Endothelial cell of umbilical vein (primary cell): ENCODE measurements around the gene ZNF79. TPM values are rescaled to one million over a fixed set of nuclear protein-coding genes. Genes with fewer than 3 reads are reported as not detected.
A peak's percentile ranks its signal among the peaks of the same experiment; 100 is the strongest.

Experiments
- BruUV-seq: library from RNA; stranded (reverse); fragments of 400-500 nt; replicated peaks from 2 replicates; lab custom pipeline; 2021; lab: Mats Ljungman, UMichigan
- CTCF ChIA-PET: fragments of 300-600, 350-600 bp; sonication (Branson Sonifier 250); formaldehyde crosslinking; loops from one replicate; lab custom pipeline; 2021; ENCODE audit warnings: antibody characterized with exemption, inconsistent platforms; lab: Charles Lee
- POLR2A ChIA-PET: fragments of 300-600, 350-600 bp; sonication (Branson Sonifier 250); formaldehyde crosslinking; loops from one replicate; lab custom pipeline; 2021; ENCODE audit warnings: antibody characterized with exemption, inconsistent platforms; lab: Charles Lee
- DNase-seq: peaks from one replicate; pipeline ENCODE4 v3.0.0-alpha.2; 2011; ENCODE audit warnings: low read depth, low spot score
- FAIRE-seq: peaks from 2 replicates; lab custom pipeline; 2011; peaks lifted over from hg19 to GRCh38; lab: Jason Lieb, UNC
- H2AFZ ChIP-seq: 2 replicates; pipeline ENCODE4 v1.6.0; 2012; ENCODE audit warnings: low read depth, low read length, control low read depth, inconsistent platforms
- H3K27ac ChIP-seq: 2 replicates; pipeline ENCODE4 v1.5.1; 2011; ENCODE audit warnings: low read depth, mild to moderate bottlenecking, control low read depth, low read length, moderate library complexity; ENCODE audit not compliant: insufficient read depth
- H3K27me3 ChIP-seq, 2 experiments: 2 replicates each; pipeline versions ENCODE4 v1.6.0 to v1.6.1; 2011; ENCODE audit warnings: low read length in 2 of 2, mixed read lengths in 1 of 2; ENCODE audit not compliant: control insufficient read depth in 2 of 2, insufficient read depth in 2 of 2
- H3K36me3 ChIP-seq, 2 experiments: 2 replicates in 1 of 2; 3 replicates in 1 of 2; pipeline ENCODE4 v1.5.1; 2011; ENCODE audit warnings: low read length in 2 of 2, mild to moderate bottlenecking in 1 of 2, moderate library complexity in 1 of 2; ENCODE audit not compliant: control insufficient read depth in 2 of 2, insufficient read depth in 2 of 2; ENCODE audit errors: extremely low read depth in 1 of 2
- H3K4me1 ChIP-seq: 3 replicates; pipeline ENCODE4 v1.5.1; 2011; ENCODE audit warnings: mild to moderate bottlenecking, low read length; ENCODE audit not compliant: control insufficient read depth, insufficient read depth; ENCODE audit errors: extremely low read depth
- H3K4me2 ChIP-seq: 2 replicates; pipeline ENCODE4 v1.6.1; 2011; ENCODE audit warnings: low read length, control low read depth, mixed read lengths; ENCODE audit not compliant: insufficient read depth
- H3K4me3 ChIP-seq, 3 experiments: fragments of 200-600 bp in 1 of 3; sonication (generic), shearing (Covaris generic) in 1 of 3; replicated peaks in 1 of 3; 2 replicates each; pipeline ENCODE4 v1.5.1; 2011 to 2016; ENCODE audit warnings: control low read depth in 3 of 3, low read length in 3 of 3, mild to moderate bottlenecking in 2 of 3, inconsistent platforms in 1 of 3, low read depth in 1 of 3, moderate library complexity in 1 of 3; ENCODE audit not compliant: insufficient read depth in 1 of 3
- H3K79me2 ChIP-seq: 2 replicates; pipeline ENCODE4 v1.6.0; 2012; ENCODE audit warnings: low read length, inconsistent platforms; ENCODE audit not compliant: control insufficient read depth, insufficient read depth
- H3K9ac ChIP-seq: replicated peaks from 2 replicates; pipeline ENCODE3; 2011; ENCODE audit warnings: low read length, control low read depth; ENCODE audit not compliant: insufficient read depth; ENCODE audit errors: extremely low read depth
- H3K9me1 ChIP-seq: replicated peaks from 3 replicates; pipeline ENCODE4 v1.6.0; 2011; ENCODE audit warnings: mild to moderate bottlenecking, low read length; ENCODE audit not compliant: control insufficient read depth, insufficient read depth; ENCODE audit errors: extremely low read depth
- H3K9me3 ChIP-seq: replicated peaks from 2 replicates; pipeline ENCODE4 v1.5.1; 2012; ENCODE audit warnings: low read length, inconsistent platforms; ENCODE audit not compliant: control insufficient read depth, insufficient read depth
- H4K20me1 ChIP-seq: replicated peaks from 2 replicates; pipeline ENCODE3; 2011; ENCODE audit warnings: mild to moderate bottlenecking, low read length; ENCODE audit not compliant: control insufficient read depth, insufficient read depth; ENCODE audit errors: extremely low read depth
- EZH2 ChIP-seq: IDR thresholded peaks from 2 replicates; pipeline ENCODE4 v1.6.1; 2012; ENCODE audit warnings: borderline replicate concordance, low read depth, mild to moderate bottlenecking, moderate library complexity, low read length, inconsistent platforms; ENCODE audit not compliant: severe bottlenecking
- FOS ChIP-seq: IDR thresholded peaks from 2 replicates; pipeline ENCODE4 v1.6.1; 2011; ENCODE audit warnings: mild to moderate bottlenecking, low read length, moderate library complexity, borderline replicate concordance; ENCODE audit not compliant: insufficient read depth
- GATA2 ChIP-seq: IDR thresholded peaks from 2 replicates; pipeline ENCODE4 v1.7.0; 2011; ENCODE audit warnings: low read depth, mild to moderate bottlenecking, moderate library complexity, mixed read lengths, low read length; ENCODE audit not compliant: insufficient read length, insufficient read depth
- JUN ChIP-seq: IDR thresholded peaks from 2 replicates; pipeline ENCODE4 v1.6.1; 2011; ENCODE audit warnings: borderline replicate concordance, low read depth; ENCODE audit not compliant: insufficient read length, insufficient read depth
- MYC ChIP-seq: IDR thresholded peaks from one replicate; pipeline ENCODE4 v1.6.1; 2011; ENCODE audit warnings: mild to moderate bottlenecking, low read depth, low read length
- POLR2A ChIP-seq: IDR thresholded peaks from 2 replicates; pipeline ENCODE4 v1.6.1; 2012; ENCODE audit warnings: low read depth, mild to moderate bottlenecking, control low read depth, low read length
- POLR2AphosphoS5 ChIP-seq: IDR thresholded peaks from 2 replicates; pipeline ENCODE4 v1.6.1; 2012; ENCODE audit warnings: low read depth, mild to moderate bottlenecking, control low read depth, low read length, moderate library complexity; ENCODE audit not compliant: insufficient read depth
- dilution Hi-C: fragments of 300-500 bp; cut with MboI; formaldehyde crosslinking; loops from one replicate; pipeline ENCODE4 v1.15.0; 2019; ENCODE audit warnings: low sequenced_read_pairs; ENCODE audit not compliant: extremely low pct_ligation_motif_present
- intact Hi-C: fragments of 100-400 bp; cut with micrococcal nuclease; formaldehyde crosslinking; loops from one replicate; pipeline ENCODE4 v1.10.0; 2022
- polyA plus RNA-seq, 4 experiments: library from polyadenylated mRNA; depleted of rRNA in 3 of 4; stranded (reverse) in 3 of 4; unstranded in 1 of 4; fragments of >200 nt; gene quantifications; 2 replicates each; pipeline versions ENCODE4 v1.2.1 to v1.2.3, GENCODE V29; 2011 to 2012; ENCODE audit warnings: missing spikeins in 1 of 4
- total RNA-seq: library from RNA; stranded (reverse); gene quantifications from 2 replicates; pipeline ENCODE4 v1.2.3, GENCODE V29; 2021
- TF ChIP-seq, protein P1 (sequence below), 2 donors: IDR thresholded peaks; 1 replicate in 1 of 2; 2 replicates in 1 of 2; pipeline ENCODE4 v1.5.1; 2011; ENCODE audit warnings: low read length in 2 of 2, mild to moderate bottlenecking in 2 of 2, moderate library complexity in 2 of 2, control low read depth in 1 of 2, inconsistent platforms in 1 of 2, low read depth in 1 of 2; ENCODE audit not compliant: insufficient read depth in 1 of 2; ENCODE audit errors: extremely low read depth in 1 of 2
- TF ChIP-seq, protein P2 (sequence below): IDR thresholded peaks from 2 replicates; pipeline ENCODE4 v1.6.1; 2011; ENCODE audit not compliant: insufficient read depth, insufficient read length

The ZNF79 gene
- total and polyA plus RNA-seq, 2 donors (not counting 3 experiments of a cell fraction or from before 2014, with no cell fraction given), result 6.3 to 10.6 TPM

GRCh38 chr9:127397646-127398274 lies 26.4 kb upstream of the ZNF79 start:
- Histone ChIP-seq H3K4me3 (peak overlapping the region; percentile 42 to 85 (median 51)), H3K9me3 (no peaks in the 10 kb centered on the region), H3K4me2 (peak overlapping the region; percentile 70), H4K20me1 (no peaks in the 10 kb centered on the region), H3K36me3 (no peaks in the 10 kb centered on the region), H3K9ac (peak overlapping the region; percentile 59), H3K4me1 (peaks cover 9% of the 10 kb centered on the region), H3K27me3 (peaks cover 2 to 4% of the 10 kb centered on the region in 2 experiments), H3K9me1 (no peaks in the 10 kb centered on the region), H3K27ac (no peak overlapping the region), H3K79me2 (no peaks in the 10 kb centered on the region), H2AFZ (peak overlapping the region; percentile 72)
- CTCF ChIA-PET, result interaction anchor here (0.7 to 3.5 kb wide), 12 partner anchors 10 to 457 kb away, joined by 3 to 19 read pairs (median 7); partner anchors contain the start of gene ZNF79
- peak; percentile 68 for DNase-seq
- intact Hi-C loops, result loop anchor here (1.0 kb wide), 3 partner anchors 27 to 457 kb away; partner anchors contain the start of gene ZNF79
- peak; percentile 80 for FAIRE-seq
- TF ChIP-seq, protein P1, sequence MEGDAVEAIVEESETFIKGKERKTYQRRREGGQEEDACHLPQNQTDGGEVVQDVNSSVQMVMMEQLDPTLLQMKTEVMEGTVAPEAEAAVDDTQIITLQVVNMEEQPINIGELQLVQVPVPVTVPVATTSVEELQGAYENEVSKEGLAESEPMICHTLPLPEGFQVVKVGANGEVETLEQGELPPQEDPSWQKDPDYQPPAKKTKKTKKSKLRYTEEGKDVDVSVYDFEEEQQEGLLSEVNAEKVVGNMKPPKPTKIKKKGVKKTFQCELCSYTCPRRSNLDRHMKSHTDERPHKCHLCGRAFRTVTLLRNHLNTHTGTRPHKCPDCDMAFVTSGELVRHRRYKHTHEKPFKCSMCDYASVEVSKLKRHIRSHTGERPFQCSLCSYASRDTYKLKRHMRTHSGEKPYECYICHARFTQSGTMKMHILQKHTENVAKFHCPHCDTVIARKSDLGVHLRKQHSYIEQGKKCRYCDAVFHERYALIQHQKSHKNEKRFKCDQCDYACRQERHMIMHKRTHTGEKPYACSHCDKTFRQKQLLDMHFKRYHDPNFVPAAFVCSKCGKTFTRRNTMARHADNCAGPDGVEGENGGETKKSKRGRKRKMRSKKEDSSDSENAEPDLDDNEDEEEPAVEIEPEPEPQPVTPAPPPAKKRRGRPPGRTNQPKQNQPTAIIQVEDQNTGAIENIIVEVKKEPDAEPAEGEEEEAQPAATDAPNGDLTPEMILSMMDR (IDR thresholded peaks at IDR 0.05; ENCODE audit: extremely low read depth in 1 of 2, insufficient read depth in 1 of 2, low read depth in 1 of 2, low read length in 2 of 2), result peak; percentile 49 to 73
- no peak for TF ChIP-seq GATA2
- no TSS peak for BruUV-seq
- POLR2A ChIA-PET, result interaction anchor here (0.6 kb wide), 1 partner anchor 1261 kb away, joined by 3 read pairs; no protein-coding TSS in a partner anchor
- dilution Hi-C loops, result no loop called here

DNA sequence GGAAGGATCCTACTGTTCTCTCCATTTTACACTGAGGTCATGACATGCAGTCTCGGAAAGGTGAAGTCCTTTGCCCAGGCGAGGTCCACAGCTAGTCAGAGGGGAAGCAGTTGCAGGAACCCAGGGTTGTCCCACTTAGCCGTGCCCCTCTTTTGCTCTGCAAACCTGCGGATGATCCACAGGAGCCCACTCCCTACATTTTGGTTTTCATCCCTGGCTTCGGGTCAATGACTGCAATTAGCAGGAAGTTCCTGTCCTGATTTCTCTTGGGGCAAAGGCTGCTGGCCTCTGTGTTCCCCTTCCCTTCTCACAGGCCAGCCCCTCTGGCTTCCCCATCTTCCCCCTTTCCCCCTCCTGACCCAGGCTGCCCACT lies 25.9 kb upstream of the ZNF79 start:
- TF ChIP-seq POLR2AphosphoS5 (no peak), GATA2 (no peak), FOS (no peak), MYC (no peak), JUN (no peak), POLR2A (no peak), EZH2 (no peak)
- TF ChIP-seq, protein P1 (IDR thresholded peaks at IDR 0.05; ENCODE audit: extremely low read depth in 1 of 2, insufficient read depth in 1 of 2, low read depth in 1 of 2, low read length in 2 of 2), result no peak
- TF ChIP-seq, protein P2, sequence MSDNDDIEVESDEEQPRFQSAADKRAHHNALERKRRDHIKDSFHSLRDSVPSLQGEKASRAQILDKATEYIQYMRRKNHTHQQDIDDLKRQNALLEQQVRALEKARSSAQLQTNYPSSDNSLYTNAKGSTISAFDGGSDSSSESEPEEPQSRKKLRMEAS, result no peak
- no peaks in the 10 kb centered on the region for H3K79me2 ChIP-seq
- H3K9me3 ChIP-seq, result no peaks in the 10 kb centered on the region
- FAIRE-seq (no peak), DNase-seq (no peak)
- no peaks in the 10 kb centered on the region for H3K9me1 ChIP-seq
- POLR2A ChIA-PET, result no interaction called here
- H3K27ac ChIP-seq, result no peak overlapping the region
- H3K27me3 ChIP-seq, result peaks cover 2 to 4% of the 10 kb centered on the region in 2 experiments
- CTCF ChIA-PET, result interaction anchor here (1.2 to 3.5 kb wide), 7 partner anchors 17 to 193 kb away, joined by 3 to 19 read pairs (median 7); partner anchors contain the start of gene ZNF79
- H3K4me1 ChIP-seq, result peaks cover 9% of the 10 kb centered on the region
- peak overlapping the region; percentile 70 for H3K4me2 ChIP-seq
- intact Hi-C loops (no loop called here), dilution Hi-C loops (no loop called here)
- no peaks in the 10 kb centered on the region for H3K36me3 ChIP-seq
- peak overlapping the region; percentile 72 for H2AFZ ChIP-seq
- H3K9ac ChIP-seq, result peak overlapping the region; percentile 38
- peak overlapping the region; percentile 42 to 85 (median 51) for H3K4me3 ChIP-seq
- TSS peak; percentile 36 for BruUV-seq
- H4K20me1 ChIP-seq, result no peaks in the 10 kb centered on the region
